AG09319 (cell line): ENCODE measurements around the gene FGD3.

Source experiments
- DNase-seq: peaks from one replicate; pipeline ENCODE4 v3.0.0-alpha.2; 2010; ENCODE audit warnings: low read depth; ENCODE audit errors: extremely low read depth
- CTCF ChIP-seq: IDR thresholded peaks from 2 replicates; pipeline ENCODE4 v1.5.1; 2011; ENCODE audit warnings: low read depth, mild to moderate bottlenecking, inconsistent platforms, low read length, moderate library complexity

Gene FGD3

GRCh38 chr9:93032545-93032944 is 85.2 kb downstream of the FGD3 start:
- no peak for DNase-seq
- TF ChIP-seq CTCF = no peak

- no peak for DNase-seq
- TF ChIP-seq CTCF = no peak
Observed at GRCh38 chr9:93033531-93033930, 86.2 kb downstream of the FGD3 start.

- no peak for TF ChIP-seq CTCF
- DNase-seq = no peak
Observed at GRCh38 chr9:93035106-93035660, 87.9 kb downstream of the FGD3 start.

GRCh38 chr9:93035821-93036351 is 88.6 kb downstream of the FGD3 start:
- TF ChIP-seq CTCF = no peak
- no peak for DNase-seq

- no peak for TF ChIP-seq CTCF
- DNase-seq = no peak
Observed at GRCh38 chr9:93036887-93037475, 89.7 kb downstream of the FGD3 start.

- TF ChIP-seq CTCF = no peak
- DNase-seq = no peak
Observed at GRCh38 chr9:93037476-93037971, 90.2 kb downstream of the FGD3 start.

- no peak for DNase-seq
- no peak for TF ChIP-seq CTCF
Observed at GRCh38 chr9:93038918-93039317, 91.6 kb downstream of the FGD3 start.
